Lower leg skin (tissue), 3 donors: ENCODE measurements around the gene DDX10.

Source experiments
- POLR2A ChIP-seq, 2 donors: fragments of 450-650 bp; IDR thresholded peaks; one replicate each; pipeline ENCODE4 v1.6.1; 2016 to 2017; ENCODE audit warnings: antibody characterized with exemption in 2 of 2, mild to moderate bottlenecking in 1 of 2, moderate library complexity in 1 of 2
- TF ChIP-seq, protein P1 (sequence below), 3 donors: fragments of 450-650 bp; IDR thresholded peaks; one replicate each; pipeline ENCODE4 v1.5.1; 2016; ENCODE audit warnings: antibody characterized with exemption in 3 of 3, mild to moderate bottlenecking in 3 of 3, moderate library complexity in 2 of 3

GRCh38 chr11:108669711-108670110 lies 4.8 kb downstream of the DDX10 start:
- TF ChIP-seq, protein P1, sequence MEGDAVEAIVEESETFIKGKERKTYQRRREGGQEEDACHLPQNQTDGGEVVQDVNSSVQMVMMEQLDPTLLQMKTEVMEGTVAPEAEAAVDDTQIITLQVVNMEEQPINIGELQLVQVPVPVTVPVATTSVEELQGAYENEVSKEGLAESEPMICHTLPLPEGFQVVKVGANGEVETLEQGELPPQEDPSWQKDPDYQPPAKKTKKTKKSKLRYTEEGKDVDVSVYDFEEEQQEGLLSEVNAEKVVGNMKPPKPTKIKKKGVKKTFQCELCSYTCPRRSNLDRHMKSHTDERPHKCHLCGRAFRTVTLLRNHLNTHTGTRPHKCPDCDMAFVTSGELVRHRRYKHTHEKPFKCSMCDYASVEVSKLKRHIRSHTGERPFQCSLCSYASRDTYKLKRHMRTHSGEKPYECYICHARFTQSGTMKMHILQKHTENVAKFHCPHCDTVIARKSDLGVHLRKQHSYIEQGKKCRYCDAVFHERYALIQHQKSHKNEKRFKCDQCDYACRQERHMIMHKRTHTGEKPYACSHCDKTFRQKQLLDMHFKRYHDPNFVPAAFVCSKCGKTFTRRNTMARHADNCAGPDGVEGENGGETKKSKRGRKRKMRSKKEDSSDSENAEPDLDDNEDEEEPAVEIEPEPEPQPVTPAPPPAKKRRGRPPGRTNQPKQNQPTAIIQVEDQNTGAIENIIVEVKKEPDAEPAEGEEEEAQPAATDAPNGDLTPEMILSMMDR (IDR thresholded peaks at IDR 0.05) = no peak
- TF ChIP-seq POLR2A (IDR thresholded peaks at IDR 0.05) = no peak
